HepG2 (cell line): ENCODE measurements around the gene SVOP. TPM values are rescaled to one million over a fixed set of nuclear protein-coding genes. Genes with fewer than 3 reads are reported as not detected.

Source experiments
- DZIP1 ChIP-seq: sonication (generic); formaldehyde crosslinking; IDR thresholded peaks from 2 replicates; pipeline ENCODE4 v1.5.0; 2020; ENCODE audit warnings: mild to moderate bottlenecking, missing genetic modification reagents
- KDM5A ChIP-seq: fragments of 200-600 bp; sonication (generic); IDR thresholded peaks from 2 replicates; pipeline ENCODE4 v1.7.0; 2018; ENCODE audit warnings: antibody characterized with exemption, mild to moderate bottlenecking, low read length, borderline replicate concordance
- MEIS2 ChIP-seq: sonication (generic); formaldehyde crosslinking; IDR thresholded peaks from 2 replicates; pipeline ENCODE4 v1.9.0; 2021; ENCODE audit warnings: mild to moderate bottlenecking, missing genetic modification reagents
- MIER2 ChIP-seq: IDR thresholded peaks from 2 replicates; pipeline ENCODE4 v1.6.1; 2016; ENCODE audit warnings: missing biosample characterization, missing genetic modification reagents
- MXI1 ChIP-seq: IDR thresholded peaks from 3 replicates; pipeline ENCODE4 v1.6.1; 2012; ENCODE audit warnings: low read depth, low read length, inconsistent platforms, borderline replicate concordance
- NR3C1 ChIP-seq: sonication (generic); formaldehyde crosslinking; IDR thresholded peaks from 2 replicates; pipeline ENCODE4 v1.4.0; 2020; ENCODE audit warnings: missing genetic modification reagents
- PBX2 ChIP-seq: IDR thresholded peaks from 2 replicates; pipeline ENCODE4 v1.6.1; 2016; ENCODE audit warnings: control low read depth
- RAD51 ChIP-seq: fragments of 450-650 bp; IDR thresholded peaks from 2 replicates; pipeline ENCODE4 v1.6.1; 2016; ENCODE audit warnings: borderline replicate concordance
- SIX1 ChIP-seq: sonication (generic); formaldehyde crosslinking; IDR thresholded peaks from 2 replicates; pipeline ENCODE4 v1.4.0; 2020; ENCODE audit warnings: missing genetic modification reagents, borderline replicate concordance
- SRSF1 ChIP-seq: fragments of 200-400 bp; formaldehyde crosslinking; optimal IDR thresholded peaks from 2 replicates; pipeline ENCODE3; 2017; ENCODE audit warnings: mild to moderate bottlenecking, low read depth, low read length, moderate library complexity
- SRSF4 ChIP-seq: fragments of 200-400 bp; formaldehyde crosslinking; IDR thresholded peaks from one replicate; pipeline ENCODE4 v1.6.1; 2018; ENCODE audit warnings: mild to moderate bottlenecking, low read depth, low read length, moderate library complexity; ENCODE audit not compliant: poor library complexity, severe bottlenecking
- THAP8 ChIP-seq: sonication (generic); formaldehyde crosslinking; IDR thresholded peaks from 2 replicates; pipeline ENCODE4 v1.5.1; 2020; ENCODE audit warnings: missing genetic modification reagents, mild to moderate bottlenecking, borderline replicate concordance
- THRA ChIP-seq: sonication (generic); formaldehyde crosslinking; IDR thresholded peaks from 2 replicates; pipeline ENCODE4 v1.4.0; 2020; ENCODE audit warnings: missing genetic modification reagents, borderline replicate concordance
- UBTF ChIP-seq: sonication (generic); formaldehyde crosslinking; IDR thresholded peaks from 2 replicates; pipeline ENCODE4 v1.4.0; 2020; ENCODE audit warnings: mild to moderate bottlenecking, missing genetic modification reagents
- ZFY ChIP-seq: sonication (generic); formaldehyde crosslinking; IDR thresholded peaks from 2 replicates; pipeline ENCODE4 v1.4.0; 2020; ENCODE audit warnings: missing genetic modification reagents
- ZNF12 ChIP-seq: sonication (generic); formaldehyde crosslinking; IDR thresholded peaks from 2 replicates; pipeline ENCODE4 v1.5.0; 2020; ENCODE audit warnings: missing genetic modification reagents
- ZNF138 ChIP-seq: sonication (generic); formaldehyde crosslinking; IDR thresholded peaks from 2 replicates; pipeline ENCODE4 v1.5.0; 2020; ENCODE audit warnings: mild to moderate bottlenecking, low read depth, missing genetic modification reagents
- ZNF274 ChIP-seq: sonication (generic); formaldehyde crosslinking; IDR thresholded peaks from 2 replicates; pipeline ENCODE4 v1.5.1; 2020; ENCODE audit warnings: mild to moderate bottlenecking, missing genetic modification reagents
- ZNF275 ChIP-seq: sonication (generic); formaldehyde crosslinking; IDR thresholded peaks from 2 replicates; pipeline ENCODE4 v1.8.0; 2022; ENCODE audit warnings: missing genetic modification reagents, mild to moderate bottlenecking, inconsistent platforms, borderline replicate concordance
- ZNF30 ChIP-seq: sonication (generic); formaldehyde crosslinking; IDR thresholded peaks from 2 replicates; pipeline ENCODE4 v1.5.0; 2020; ENCODE audit warnings: mild to moderate bottlenecking, missing genetic modification reagents
- ZNF766 ChIP-seq: sonication (generic); formaldehyde crosslinking; IDR thresholded peaks from 2 replicates; pipeline ENCODE4 v1.5.0; 2020; ENCODE audit warnings: missing genetic modification reagents, borderline replicate concordance
- polyA plus RNA-seq, 8 experiments: library from polyadenylated mRNA; depleted of rRNA in 3 of 8; stranded (reverse) in 7 of 8; unstranded in 1 of 8; fragments of >200 nt; fragmentation: Illumina TruSeq in 4 of 8; extraction: Trizol in 4 of 8; gene quantifications; 2 replicates each; pipeline versions ENCODE4 v1.2.1 to v1.2.3, GENCODE V29; 2011 to 2016; ENCODE audit warnings: low read depth in 4 of 8, missing spikeins in 1 of 8, mixed read lengths in 1 of 8; ENCODE audit not compliant: insufficient read depth in 1 of 8
- total RNA-seq, 5 experiments: library from RNA; depleted of rRNA; stranded (reverse); fragments of >200 nt; fragmentation: Illumina TruSeq; extraction: Trizol; gene quantifications; 2 replicates each; pipeline ENCODE4 v1.2.3, GENCODE V29; 2016; ENCODE audit warnings: low read depth in 1 of 5

The SVOP gene
- total and polyA plus RNA-seq, 2 of the 13 experiments (the other 11 are each of a cell fraction or from before 2014, with no cell fraction given), result not detected

GRCh38 chr12:108879615-108880254, 141.1 kb downstream of the SVOP start, which contains the start of gene DAO (continued):
- TF ChIP-seq ZNF766 (CRISPR knock-in tag) (no peak), PBX2 (CRISPR knock-in tag) (no peak), MEIS2 (CRISPR knock-in tag) (no peak), SIX1 (no peak), NR3C1 (CRISPR knock-in tag) (no peak), ZNF275 (CRISPR knock-in tag) (no peak), KDM5A (no peak), MXI1 (no peak), DZIP1 (CRISPR knock-in tag) (no peak), ZNF138 (CRISPR knock-in tag) (no peak), THRA (no peak), MIER2 (no peak; the same call in 1 of the 2 replicates), THAP8 (CRISPR knock-in tag) (no peak), ZNF12 (CRISPR knock-in tag) (no peak), RAD51 (no peak), UBTF (CRISPR knock-in tag) (peak; percentile 56), SRSF4 (no peak), ZNF274 (CRISPR knock-in tag) (no peak), ZNF30 (CRISPR knock-in tag) (no peak), SRSF1 (no peak), ZFY (peak; percentile 57)
